Activated naive CD8-positive, alpha-beta T cell treated with anti-CD3 and anti-CD28 coated beads, Interleukin-2, amount 50 U/mL, for 16 hours (primary cell): Measurements from ENCODE around the gene PDILT.

Experiments
- DNase-seq: peaks from one replicate; pipeline ENCODE4 v3.0.0-alpha.2; 2020; ENCODE audit warnings: low read depth, low spot score

PDILT gene

DNA sequence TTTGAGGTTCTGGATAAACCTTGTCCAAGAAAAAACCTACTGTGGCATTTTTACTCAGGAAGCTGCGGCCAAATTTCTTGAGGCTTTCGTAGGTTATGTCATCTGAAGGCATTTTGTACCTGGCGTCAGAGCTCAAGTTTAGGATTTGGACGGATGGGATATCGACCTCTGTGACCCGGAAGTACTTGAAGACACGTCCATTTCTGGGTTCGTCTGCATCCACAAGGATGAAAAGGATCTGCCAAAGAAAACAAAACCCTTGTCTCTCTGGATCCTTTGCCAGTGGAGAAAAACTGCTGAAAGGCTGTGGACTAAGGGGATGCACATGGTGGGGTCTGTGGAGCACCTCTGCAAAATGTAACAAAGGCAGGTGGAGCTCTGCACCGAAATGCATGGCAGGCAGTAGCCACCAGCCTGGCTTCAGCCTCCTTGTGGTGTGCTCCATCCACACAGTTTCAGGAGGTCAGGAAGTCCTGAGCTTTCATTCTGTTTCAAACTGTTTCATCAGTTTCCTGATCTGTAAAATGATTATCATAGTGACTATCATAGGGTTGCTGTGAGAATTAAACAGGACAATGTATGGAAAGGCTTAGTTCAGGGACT, 35.0 kb downstream of the PDILT start:
- DNase-seq = no peak

DNA sequence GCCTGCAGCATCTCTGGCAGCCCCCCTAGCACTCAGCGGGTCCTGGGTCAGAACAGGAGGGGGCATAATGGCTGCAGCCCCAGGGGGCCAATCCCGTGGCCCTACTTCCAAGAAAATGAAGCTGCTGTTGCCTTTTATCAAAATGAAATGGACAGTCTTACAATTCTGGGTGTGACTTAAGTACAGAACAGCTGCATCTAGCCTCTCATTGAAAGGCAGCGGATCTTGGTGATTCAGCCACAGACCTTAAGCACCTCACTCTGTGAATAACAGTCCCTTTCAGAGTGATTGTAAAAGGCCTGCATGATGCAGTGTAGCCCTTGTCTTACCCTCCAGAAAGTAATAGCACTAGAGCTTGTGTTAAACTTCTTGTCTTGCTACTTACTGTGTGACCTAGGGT, 40.5 kb downstream of the PDILT start:
- no peak for DNase-seq

DNA sequence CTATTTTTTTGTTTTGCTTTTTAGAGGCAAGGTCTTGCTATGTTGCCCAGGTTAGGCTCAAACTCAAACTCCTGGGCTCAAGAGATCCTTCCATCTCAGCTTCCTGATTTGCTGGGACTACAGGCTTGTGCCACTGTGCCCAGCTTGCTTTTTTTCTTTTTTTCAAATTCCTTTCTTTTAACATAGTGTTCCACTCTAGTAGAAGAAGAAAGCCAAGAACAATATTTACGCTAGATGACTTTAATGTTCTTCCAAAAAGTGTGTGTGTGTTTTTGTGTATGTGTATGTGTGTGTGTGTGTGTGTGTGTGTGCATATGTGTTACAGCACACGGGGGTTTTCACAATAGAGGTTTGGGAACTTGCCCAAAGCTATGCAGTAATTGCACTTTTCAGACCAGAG, 41.3 kb downstream of the PDILT start:
- no peak for DNase-seq

DNA sequence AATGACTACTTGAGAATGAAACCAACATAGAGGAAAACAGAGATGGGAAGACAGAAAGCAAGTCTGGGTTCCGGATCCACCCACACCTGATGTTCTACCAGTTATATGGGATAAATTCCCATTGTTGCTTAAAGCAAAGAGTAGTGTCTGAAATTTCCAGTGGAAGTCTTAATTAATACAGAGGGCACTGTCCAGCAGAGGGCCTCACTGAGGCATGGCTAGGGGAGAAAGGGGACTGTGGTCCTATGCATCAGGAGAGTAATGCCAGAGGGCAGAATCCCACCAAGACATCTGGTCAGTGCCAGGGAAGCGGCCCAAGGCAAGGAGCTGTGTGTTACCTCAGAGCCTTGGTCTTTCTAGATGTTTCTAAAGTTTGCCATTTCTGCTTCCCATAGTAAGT, 44.5 kb downstream of the PDILT start:
- DNase-seq = no peak

DNA sequence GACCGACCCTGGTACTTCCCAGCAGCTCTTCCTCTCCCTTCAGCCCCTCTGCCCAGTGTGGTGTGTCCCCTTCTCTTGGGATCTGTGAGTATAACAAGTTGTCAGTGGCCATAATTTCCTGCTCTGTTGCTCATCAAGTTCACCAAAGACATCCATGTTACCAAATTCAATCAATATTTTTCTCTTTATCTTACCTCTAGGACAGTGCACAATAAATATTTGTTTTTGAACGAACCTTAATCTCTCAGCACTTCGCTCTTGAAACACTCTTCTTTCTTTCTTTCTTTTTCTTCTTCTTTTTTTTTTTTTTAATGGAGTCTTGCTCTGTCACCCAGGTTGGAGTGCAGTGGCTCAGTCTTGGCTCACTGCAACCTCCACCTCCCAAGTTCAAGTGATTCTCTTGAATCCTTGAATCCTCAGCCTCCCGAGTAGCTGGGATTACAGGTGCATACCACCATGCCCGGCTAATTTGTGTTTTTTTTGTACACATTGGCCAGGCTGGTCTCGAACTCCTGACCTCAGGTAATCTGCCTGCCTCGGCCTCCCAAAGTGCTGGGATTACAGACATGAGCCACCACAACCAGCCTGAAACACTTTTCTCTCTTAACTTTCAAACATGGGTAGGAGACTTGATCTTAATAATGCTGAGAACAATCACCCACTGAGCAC, 49.3 kb downstream of the PDILT start:
- DNase-seq = no peak

DNA sequence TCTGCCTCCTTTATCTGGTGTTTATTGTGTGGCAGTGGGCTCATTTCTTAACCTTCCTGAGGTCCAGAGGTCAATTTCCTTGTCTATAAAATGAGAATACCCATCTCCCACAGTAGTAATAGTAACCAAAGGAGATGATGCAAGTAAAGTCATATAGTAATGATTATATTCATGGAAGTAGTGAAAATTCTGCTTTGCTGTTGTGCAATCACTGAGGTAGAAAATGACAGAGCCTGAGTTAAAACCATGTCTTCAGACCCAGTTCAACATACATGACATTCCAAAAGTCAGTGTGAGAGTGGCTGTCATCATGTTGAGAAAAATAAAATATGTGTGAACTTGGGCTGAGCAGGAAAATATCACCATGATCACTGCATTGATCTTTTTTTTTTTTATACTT, 51.2 kb downstream of the PDILT start:
- no peak for DNase-seq

DNA sequence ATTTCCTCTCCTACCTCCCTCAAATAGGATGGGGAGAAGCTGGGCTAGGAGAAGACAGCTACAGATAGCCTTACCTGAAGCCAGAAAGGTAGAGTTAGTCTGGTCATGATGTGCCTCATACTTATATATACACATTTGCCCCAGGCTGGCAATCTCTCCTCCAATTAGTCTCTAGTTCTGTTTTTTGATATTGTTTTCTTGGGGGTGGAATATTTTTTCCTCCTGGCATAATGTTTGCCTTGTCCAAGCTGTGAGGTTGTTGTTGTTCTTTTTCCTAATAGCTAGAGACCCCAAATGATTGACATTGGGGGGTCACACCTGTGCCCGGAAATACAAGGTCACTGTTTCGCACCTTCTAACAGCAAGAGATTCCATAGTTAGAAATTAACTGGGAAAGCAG, 51.9 kb downstream of the PDILT start, which contains the start of gene UMOD:
TSS of gene UMOD (minus strand) at position 101 of the 400 bp plus-strand sequence. CDS start 1,978 bp downstream, outside the sequence.
- DNase-seq = no peak

DNA sequence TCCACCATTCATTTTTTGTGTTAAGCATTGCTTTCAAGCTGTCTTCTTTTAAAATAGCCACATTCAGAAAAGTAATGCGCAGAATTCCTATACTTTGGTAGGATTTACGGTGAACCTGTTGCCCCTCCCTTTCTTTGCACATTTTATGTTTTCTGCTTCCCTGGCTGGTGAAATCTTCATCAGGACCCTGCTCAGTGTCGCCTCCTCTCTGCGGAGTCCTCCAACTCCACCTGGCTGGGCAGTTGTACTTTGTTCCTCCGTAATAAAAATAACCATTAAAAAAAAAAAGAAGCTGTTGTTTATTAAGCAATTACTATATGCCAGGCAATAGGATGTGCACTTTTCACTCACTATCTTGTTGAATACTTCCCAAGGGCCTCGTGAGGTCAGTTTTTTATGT, 54.9 kb downstream of the PDILT start:
- no peak for DNase-seq

DNA sequence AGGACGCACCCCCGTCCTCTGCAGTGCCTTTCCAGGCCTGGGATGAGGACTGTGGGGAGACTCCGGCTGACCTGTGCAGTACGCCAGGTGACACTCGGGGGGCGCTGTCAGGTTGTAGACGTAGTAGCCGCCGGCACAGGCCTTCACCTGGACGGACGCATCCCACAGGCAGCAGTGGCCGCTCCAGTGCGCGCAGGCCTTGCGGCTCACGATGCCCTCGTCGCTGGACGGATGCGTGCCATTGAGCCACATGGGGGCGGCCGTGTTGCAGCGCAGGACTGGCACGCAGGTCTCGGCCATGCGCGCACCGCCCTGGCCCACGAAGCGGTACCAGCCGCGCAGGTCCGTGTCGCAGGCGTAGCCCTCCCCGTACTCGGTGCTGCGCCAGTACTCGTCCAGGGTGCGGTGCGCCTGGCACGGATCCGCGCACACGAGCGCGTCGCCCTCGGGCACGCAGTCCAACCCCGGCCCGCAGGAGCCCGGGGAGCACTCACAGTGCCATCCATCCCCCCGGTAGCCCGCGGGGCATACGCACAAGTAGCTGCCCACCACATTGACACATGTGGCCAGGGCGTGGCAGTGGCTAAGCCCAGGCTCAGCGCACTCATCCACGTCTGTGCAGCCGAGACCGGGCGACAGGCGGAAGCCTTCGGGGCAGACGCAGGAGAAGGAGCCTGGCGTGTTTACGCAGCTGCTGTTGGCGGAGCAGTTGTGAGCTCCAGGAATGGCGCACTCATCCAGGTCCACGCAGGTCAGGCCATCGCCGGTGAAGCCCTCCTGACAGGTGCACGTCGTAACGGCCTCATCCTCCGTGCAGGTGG, 56.0 kb downstream of the PDILT start:
- no peak for DNase-seq

DNA sequence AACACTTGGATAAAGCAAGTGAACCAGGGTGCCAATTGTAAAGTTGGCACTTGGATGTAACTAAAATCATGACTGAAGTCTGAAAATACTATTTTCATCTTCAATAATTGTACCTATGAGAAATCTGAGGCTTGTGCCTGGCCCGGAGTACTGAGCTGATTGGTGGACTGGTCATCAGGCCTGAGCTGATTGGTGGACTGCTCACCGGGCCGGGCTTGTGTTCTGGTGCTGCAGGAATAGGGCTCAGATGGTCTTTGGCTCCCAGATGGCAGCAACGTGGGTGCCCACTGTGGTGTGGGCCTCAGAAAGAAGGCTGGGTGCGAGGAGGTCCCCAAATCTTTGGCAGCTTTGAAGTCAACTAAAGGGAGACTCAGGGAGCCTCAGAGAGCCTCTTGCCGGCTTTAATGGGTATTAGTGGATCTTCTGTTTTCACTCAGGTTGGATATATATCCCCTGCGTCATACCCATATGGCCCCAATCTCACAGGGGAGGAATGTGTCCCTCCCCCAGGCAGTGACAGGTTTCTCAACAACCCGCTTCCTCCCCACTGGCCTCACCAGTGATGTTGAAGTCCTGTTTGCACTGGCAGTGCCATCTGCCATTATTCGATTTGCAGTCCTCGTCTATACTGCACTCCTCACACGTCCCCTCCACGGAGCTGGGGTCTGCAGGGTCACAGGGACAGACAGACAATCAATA, 56.7 kb downstream of the PDILT start:
- no peak for DNase-seq

DNA sequence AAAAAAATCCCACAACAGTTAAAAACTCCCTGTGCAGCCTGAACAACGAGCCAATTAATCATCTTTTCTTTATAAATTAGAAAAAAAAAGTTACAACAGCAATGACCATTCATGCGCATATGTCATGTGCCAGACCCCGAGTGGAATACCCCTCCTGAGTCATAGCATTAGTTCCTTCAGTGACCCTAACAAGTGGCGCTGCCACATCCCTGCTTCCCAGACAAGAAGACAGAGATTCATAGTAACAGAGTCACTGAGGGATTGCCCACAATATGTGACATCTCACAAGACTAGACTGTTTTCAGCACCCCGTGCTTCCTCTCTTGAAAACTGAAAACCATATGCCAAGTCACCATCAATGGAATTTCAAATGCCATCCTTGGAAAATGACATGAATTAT, 59.9 kb downstream of the PDILT start:
- DNase-seq = no peak

DNA sequence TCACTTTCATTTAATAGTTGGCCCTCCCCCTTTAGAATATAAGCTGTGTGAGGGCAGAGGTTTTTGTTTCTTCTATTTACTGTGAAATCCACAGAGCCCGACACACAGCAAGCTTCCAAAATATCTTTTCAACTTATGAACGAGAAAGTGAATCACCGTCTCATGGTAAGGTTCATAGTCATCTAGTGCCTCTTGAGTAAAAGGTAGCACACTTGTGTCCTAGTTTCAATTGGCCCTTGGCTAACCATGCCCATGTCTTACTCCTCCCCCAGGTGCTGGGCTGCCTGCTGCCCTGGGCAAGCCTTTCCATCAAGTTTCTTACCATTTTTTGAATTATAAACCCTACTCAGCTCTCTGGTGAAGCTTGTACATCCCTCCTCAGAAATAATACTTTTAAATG, 64.8 kb downstream of the PDILT start:
- no peak for DNase-seq

DNA sequence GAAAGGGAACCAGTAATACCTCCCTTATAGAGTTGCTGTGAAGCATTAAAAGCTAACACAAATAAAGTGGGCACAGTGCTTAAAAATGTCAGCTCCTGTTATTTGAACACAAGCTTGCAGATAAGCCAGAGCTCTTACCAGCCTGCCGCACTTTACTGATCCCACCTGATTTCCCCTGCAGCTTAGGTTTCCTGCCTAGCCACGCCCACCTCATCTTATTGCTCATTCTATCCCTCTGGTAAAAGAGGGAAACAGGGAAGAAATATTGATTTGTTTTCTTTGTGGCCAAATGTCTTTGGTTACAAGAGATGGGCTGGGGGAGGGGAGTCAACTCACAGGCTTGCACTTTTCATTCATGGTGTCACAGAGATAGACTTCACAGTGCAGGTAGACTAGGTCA, 67.6 kb downstream of the PDILT start:
- DNase-seq = no peak

DNA sequence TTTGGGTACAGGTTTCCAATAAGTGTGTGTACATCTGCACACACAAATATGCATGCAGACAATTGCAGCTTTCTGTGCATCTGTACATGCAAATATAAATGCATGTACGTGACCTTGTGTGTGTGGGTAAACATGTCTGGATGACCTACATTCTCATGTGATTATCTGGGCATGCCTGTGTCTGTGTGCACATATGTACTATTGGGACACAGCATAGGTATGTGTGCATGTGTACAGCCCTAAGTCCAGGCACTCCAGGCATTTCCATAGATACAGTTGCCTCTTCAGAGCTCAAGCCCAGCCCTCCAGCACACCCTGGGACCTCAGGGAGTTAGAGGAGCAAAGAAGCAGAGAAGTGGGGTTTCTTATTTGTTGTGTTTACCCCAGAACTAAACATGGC, 70.1 kb downstream of the PDILT start:
- DNase-seq = no peak

DNA sequence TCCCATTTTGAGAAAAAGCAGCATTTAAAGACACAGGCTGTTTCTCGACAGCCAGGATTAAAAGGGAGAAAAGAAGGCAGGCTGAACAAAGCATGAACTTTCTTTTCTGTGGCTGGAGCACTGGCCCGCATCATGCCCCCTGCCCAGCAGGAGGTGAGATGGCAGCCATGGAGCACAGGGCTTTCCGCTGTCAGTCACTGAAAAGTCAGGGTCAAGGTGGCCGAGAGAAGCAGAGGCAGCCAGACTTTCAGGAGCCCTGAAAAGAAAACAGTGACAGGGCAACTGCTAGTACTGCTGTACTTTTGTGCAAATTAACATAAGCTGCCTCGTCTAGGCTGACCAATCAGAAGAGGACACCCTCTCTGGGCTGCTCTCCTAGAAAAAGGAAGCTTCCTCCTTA, 71.4 kb downstream of the PDILT start:
- DNase-seq = no peak

DNA sequence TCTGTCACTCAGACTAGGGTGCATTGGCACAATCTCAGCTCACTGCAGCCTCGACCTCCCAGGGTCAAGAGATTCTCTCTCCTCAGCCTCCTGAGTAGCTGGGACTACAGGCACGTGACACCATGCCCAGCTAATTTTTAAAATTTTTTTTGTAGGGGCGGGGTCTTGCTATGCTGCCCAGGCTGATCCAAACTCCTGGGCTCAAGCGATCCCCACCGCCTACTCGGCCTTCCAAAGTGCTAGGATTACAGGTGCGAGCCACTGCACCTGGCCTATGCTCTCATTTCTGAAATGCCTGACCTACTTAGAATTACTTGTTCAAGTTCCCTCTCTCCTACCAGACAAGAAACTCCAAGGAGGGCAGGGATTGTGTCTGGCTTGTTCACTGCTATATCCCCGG, 72.1 kb downstream of the PDILT start:
- no peak for DNase-seq

DNA sequence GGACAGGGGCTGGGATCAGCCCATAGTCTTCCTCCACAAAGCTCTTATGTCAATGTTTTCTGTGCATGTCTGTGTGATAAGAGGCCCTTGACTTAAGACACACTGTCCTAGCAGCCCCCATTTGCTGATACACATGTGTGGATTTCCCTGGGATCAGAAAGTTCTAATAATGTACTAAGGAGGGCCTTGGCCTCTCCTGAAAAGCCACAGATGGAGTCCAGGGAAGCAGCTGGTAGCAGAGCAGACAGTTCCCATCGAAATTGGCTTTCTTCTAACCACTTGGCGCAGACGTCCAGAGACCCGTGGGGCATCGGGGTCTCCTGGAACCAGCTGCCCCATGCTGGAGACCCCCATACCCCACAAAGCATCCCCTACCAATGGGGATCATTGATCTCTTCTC, 72.9 kb downstream of the PDILT start:
- no peak for DNase-seq

DNA sequence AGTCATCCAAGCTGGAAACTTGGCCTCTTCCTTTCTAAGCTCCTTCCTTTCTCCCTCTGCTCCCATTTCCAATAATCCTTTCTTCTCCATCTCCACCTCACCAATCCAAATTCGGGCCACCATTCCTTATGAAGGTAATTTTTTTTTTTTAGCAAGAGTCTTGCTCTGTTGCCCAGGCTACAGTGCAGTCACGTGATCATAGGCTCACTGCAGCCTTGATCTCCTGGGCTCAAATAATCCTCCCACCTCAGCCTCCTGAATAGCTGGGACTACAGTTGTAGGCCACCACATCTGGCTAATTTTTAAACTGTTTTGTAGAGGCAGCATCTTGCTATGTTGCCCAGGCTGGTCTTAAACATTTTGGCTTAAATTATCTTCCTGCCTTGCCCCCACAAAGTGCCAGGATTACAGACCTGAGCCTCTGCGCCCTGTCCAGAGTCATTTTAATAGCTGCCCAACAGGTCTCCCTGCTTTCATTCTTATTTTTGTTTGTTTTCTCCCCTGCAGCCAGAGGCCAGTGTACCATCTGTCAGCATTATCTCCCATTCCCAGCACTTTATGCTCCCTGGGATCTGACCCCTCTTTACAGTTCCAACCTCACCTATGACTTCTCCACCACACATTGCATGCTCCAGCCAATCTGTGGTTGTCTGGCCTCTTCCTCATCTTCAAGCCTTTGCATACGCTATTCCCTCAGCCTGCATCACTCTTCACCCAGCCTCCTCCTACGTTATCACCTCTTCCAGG, 75.0 kb downstream of the PDILT start:
- DNase-seq = no peak

DNA sequence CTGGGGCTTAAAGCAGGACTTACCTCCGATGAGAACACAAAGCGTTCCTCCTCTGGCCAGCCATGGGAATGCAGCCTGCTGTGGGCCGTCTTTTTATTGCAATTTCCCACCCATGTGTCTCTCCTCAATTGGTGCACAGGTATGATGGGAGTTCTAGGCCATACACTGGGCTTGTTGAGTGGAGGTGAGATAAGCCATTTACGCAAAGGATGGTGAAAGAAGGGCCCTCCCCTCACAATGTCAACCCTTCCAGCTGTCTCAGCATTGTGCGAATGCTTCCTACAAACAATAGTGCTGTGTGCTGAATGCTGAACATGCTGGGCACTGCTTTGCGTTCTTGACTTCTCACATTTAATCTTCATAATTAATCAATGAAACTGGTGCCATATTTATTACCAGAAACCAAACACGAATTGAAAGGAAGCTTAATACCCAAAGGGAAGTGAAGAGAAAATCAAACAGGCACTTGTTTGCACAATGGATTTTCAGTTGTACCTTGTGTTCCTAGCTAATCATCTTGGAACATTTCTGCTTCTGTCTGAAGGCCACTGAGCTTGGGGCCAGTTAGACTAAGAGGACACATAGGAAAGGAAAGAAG, 77.0 kb downstream of the PDILT start, which contains the start of gene GP2:
TSS of gene GP2 (minus strand) at position 70 of the 598 bp plus-strand sequence. CDS start 1,082 bp downstream, outside the sequence.
- DNase-seq = no peak

DNA sequence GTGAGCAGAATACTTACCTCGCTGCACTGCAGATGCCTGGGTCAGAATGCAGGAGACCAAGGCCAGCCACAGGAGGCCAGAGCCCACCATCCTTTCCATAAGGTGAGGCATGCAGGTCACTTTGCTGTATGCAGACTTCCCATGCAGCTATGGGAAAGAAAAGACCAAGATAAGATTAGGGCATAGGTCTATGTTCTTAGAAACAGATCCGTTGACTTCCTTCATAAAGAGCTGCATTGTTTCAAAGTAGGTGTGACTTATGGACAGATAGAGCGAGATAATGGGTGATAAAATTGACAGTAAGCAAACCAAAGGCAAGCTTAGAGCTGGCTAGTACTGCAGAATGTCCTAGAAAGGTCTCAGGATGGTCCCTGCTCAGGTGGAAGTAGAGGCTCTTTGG, 78.2 kb downstream of the PDILT start:
- DNase-seq = no peak

DNA sequence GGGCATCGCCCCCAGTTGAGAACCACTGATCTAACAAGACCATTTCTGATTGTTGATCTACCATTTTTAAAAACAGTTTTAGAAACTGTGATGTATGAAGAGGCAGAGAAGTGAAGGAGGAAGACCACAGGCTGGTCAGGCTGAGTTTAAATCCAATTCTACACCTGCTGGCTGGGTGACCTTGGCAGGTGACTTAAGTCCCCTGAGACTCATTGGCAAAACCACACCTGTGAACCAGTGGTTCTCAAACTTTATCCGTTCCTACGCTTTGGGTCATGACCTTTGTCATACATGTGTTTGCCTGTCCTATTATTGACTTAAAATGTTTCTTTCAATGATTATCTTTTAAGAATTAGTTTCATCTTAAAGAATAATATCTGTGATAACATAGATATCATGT, 79.5 kb downstream of the PDILT start:
- no peak for DNase-seq
